Motor neuron (in vitro differentiated cells): ENCODE measurements around the gene MAGI1. TPM values are rescaled to one million over a fixed set of nuclear protein-coding genes. Genes with fewer than 3 reads are reported as not detected.
A peak's percentile ranks its signal among the peaks of the same experiment; 100 is the strongest.
"Not testable (repeated sequence)": the region's sequence is repeated elsewhere in the genome, so short reads cannot be mapped to it uniquely, and the experiment has no call there.

Source experiments
- ATAC-seq, 8 experiments: fragments of 200-7000 bp; cut with Tn5 transposase; replicated peaks in 6 of 8; 2 replicates each; pipeline ENCODE4 v1.8.0; 2021; ENCODE audit warnings: mild to moderate bottlenecking in 8 of 8, moderate library complexity in 8 of 8
- H3K27ac ChIP-seq, 2 donors: fragments of 250-450 bp; sonication (Bioruptor Pico); 2 replicates each; pipeline ENCODE4 v1.9.0; 2021; ENCODE audit warnings: antibody characterized with exemption in 2 of 2, mild to moderate bottlenecking in 2 of 2, moderate library complexity in 1 of 2
- H3K4me1 ChIP-seq, 2 donors: fragments of 250-450 bp; sonication (Bioruptor Pico); replicated peaks in 1 of 2; 2 replicates each; pipeline ENCODE4 v1.6.1; 2021; ENCODE audit warnings: antibody characterized with exemption in 2 of 2, mild to moderate bottlenecking in 2 of 2, moderate library complexity in 1 of 2
- H3K4me3 ChIP-seq, 5 donors: fragments of 250-450 bp; sonication (Bioruptor Pico); 2 replicates each; pipeline ENCODE4 v1.9.0; 2021; ENCODE audit warnings: antibody characterized with exemption in 5 of 5, mild to moderate bottlenecking in 5 of 5, moderate library complexity in 4 of 5
- WGBS, 10 experiments: fragments of 450-650 bp; shearing (Covaris generic); methylation state at CpG; one replicate each; pipeline ENCODE4 v1.0.0; 2022; 5-methylcytosine and 5-hydroxymethylcytosine counted together
- in situ Hi-C, 9 experiments: fragments of 400-800 bp; cut with MboI; loops; one replicate each; pipeline ENCODE4 v1.15.0; 2021; ENCODE audit warnings: low sequenced_read_pairs in 9 of 9, low pct_unique_long_range_greater_than_20kb in 2 of 9; ENCODE audit not compliant: unreplicated experiment in 9 of 9
- total RNA-seq, 8 experiments: library from RNA; unstranded; fragments of 300-600 nt; gene quantifications; 2 replicates each; pipeline versions ENCODE4 v1.2.3 to v1.2.4, GENCODE V29; 2022

The MAGI1 gene
- total RNA-seq, 8 experiments from 2014 or later, result 25.3 to 66.3 (median 38.2) TPM

- ATAC-seq, result peak in 5 of 8 experiments; percentile 20 to 29 (median 25)
- Histone ChIP-seq H3K4me3 (no peak overlapping the region), H3K27ac (peak overlapping the region in 1 of 2 donors; percentile 11), H3K4me1 (peaks cover 16 to 17% of the 10 kb centered on the region in 2 donors)
- WGBS, 10 experiments, result 57 to 100% (median 57%) methylated on average over 1 of the region's 1 CpG; no CpG with 5 or more reads in 7 of the 10 experiments
- in situ Hi-C loops, result no loop called here
Measured at GRCh38 chr3:65551945-65552344, 486.8 kb downstream of the MAGI1 start.

- 50 to 100% (median 90%) methylated on average over 1 to 2 of the region's 2 CpGs; no CpG with 5 or more reads in 3 of the 10 experiments for WGBS, 10 experiments
- no peak overlapping the region for H3K4me3 ChIP-seq
- no peak for ATAC-seq
- in situ Hi-C loops, result no loop called here
- H3K4me1 ChIP-seq, result peaks cover 16 to 17% of the 10 kb centered on the region in 2 donors
- H3K27ac ChIP-seq, result no peak overlapping the region
Measured at GRCh38 chr3:65550137-65550536, 488.6 kb downstream of the MAGI1 start.

- no peak for ATAC-seq
- in situ Hi-C loops, result no loop called here
- H3K4me3 ChIP-seq, result peak overlapping the region; percentile 31 to 50 (median 41)
- peak overlapping the region in 1 of 2 donors; percentile 2 for H3K27ac ChIP-seq
- 40 to 100% (median 59%) methylated on average over 1 to 3 of the region's 9 CpGs; no CpG with 5 or more reads in 3 of the 10 experiments for WGBS, 10 experiments
- H3K4me1 ChIP-seq, result peaks cover 16 to 17% of the 10 kb centered on the region in 2 donors
Measured at GRCh38 chr3:65549626-65549959, 489.1 kb downstream of the MAGI1 start.

- Histone ChIP-seq H3K4me3 (peak overlapping the region; percentile 31 to 50 (median 41)), H3K27ac (peak overlapping the region in 1 of 2 donors; percentile 2), H3K4me1 (peaks cover 16 to 17% of the 10 kb centered on the region in 2 donors)
- WGBS, 10 experiments, result 0% methylated on average over 1 to 12 of the region's 71 CpGs; no CpG with 5 or more reads in 8 of the 10 experiments
- in situ Hi-C loops, result no loop called here
- ATAC-seq, result peak; percentile 39 to 90 (median 87)
Measured at GRCh38 chr3:65548848-65549625, 489.7 kb downstream of the MAGI1 start.

GRCh38 chr3:65545429-65545828 is 493.3 kb downstream of the MAGI1 start:
- in situ Hi-C loops, result no loop called here
- 100% methylated on average over 1 of the region's 1 CpG; no CpG with 5 or more reads in 7 of the 10 experiments for WGBS, 10 experiments
- ATAC-seq, result peak in 1 of 8 experiments; percentile 56
- H3K27ac ChIP-seq, result no peak overlapping the region
- H3K4me3 ChIP-seq, result no peak overlapping the region
- peaks cover 5 to 13% of the 10 kb centered on the region in 2 donors for H3K4me1 ChIP-seq

- WGBS, 10 experiments, result 0 to 100% (median 100%) methylated on average over 1 of the region's 1 CpG; no CpG with 5 or more reads in 4 of the 10 experiments
- in situ Hi-C loops, ATAC-seq: not testable (repeated sequence)
Measured at GRCh38 chr3:65543391-65543790, 495.3 kb downstream of the MAGI1 start.

GRCh38 chr3:65540666-65541065 is 498.1 kb downstream of the MAGI1 start:
- 0 to 56% (median 14%) methylated on average over 1 of the region's 1 CpG; no CpG with 5 or more reads in 5 of the 10 experiments for WGBS, 10 experiments
- no peak for ATAC-seq
- Histone ChIP-seq H3K27ac (no peak overlapping the region), H3K4me3 (no peak overlapping the region), H3K4me1 (peaks cover 15 to 41% of the 10 kb centered on the region in 2 donors)
- in situ Hi-C loops, result no loop called here

More at GRCh38 chr3:65543391-65543790, 495.3 kb downstream of the MAGI1 start:
- peaks cover 14 to 30% of the 10 kb centered on the region in 2 donors for H3K4me1 ChIP-seq
- not testable (repeated sequence) for H3K4me3 ChIP-seq, H3K27ac ChIP-seq

GRCh38 chr3:65539616-65540015 is 499.1 kb downstream of the MAGI1 start:
- in situ Hi-C loops, result no loop called here
- peak in 6 of 8 experiments; percentile 21 to 96 (median 96) for ATAC-seq
- Histone ChIP-seq H3K4me3 (no peak overlapping the region), H3K4me1 (peaks cover 21 to 45% of the 10 kb centered on the region in 2 donors), H3K27ac (no peak overlapping the region)
- 0 to 33% (median 8%) methylated on average over 1 of the region's 1 CpG; no CpG with 5 or more reads in 4 of the 10 experiments for WGBS, 10 experiments

- 71 to 100% (median 100%) methylated on average over 1 of the region's 1 CpG; no CpG with 5 or more reads in 5 of the 10 experiments for WGBS, 10 experiments
- Histone ChIP-seq H3K27ac (no peak overlapping the region), H3K4me1 (peaks cover 21 to 45% of the 10 kb centered on the region in 2 donors), H3K4me3 (no peak overlapping the region)
- no peak for ATAC-seq
- in situ Hi-C loops, result no loop called here
Measured at GRCh38 chr3:65538101-65538500, 500.6 kb downstream of the MAGI1 start.

- Histone ChIP-seq H3K4me3 (no peak overlapping the region), H3K4me1 (peaks cover 26 to 49% of the 10 kb centered on the region in 2 donors), H3K27ac (no peak overlapping the region)
- in situ Hi-C loops, result no loop called here
- ATAC-seq, result no peak
- 56 to 100% (median 80%) methylated on average over 1 to 3 of the region's 3 CpGs for WGBS, 10 experiments
Measured at GRCh38 chr3:65537109-65537508, 501.6 kb downstream of the MAGI1 start.

GRCh38 chr3:65535260-65535659 is 503.5 kb downstream of the MAGI1 start:
- in situ Hi-C loops, result no loop called here
- ATAC-seq, result no peak
- H3K4me1 ChIP-seq, result peaks cover 26 to 47% of the 10 kb centered on the region in 2 donors
- 50 to 100% (median 85%) methylated on average over 1 to 2 of the region's 2 CpGs; no CpG with 5 or more reads in 1 of the 10 experiments for WGBS, 10 experiments
- H3K4me3 ChIP-seq, result no peak overlapping the region
- H3K27ac ChIP-seq, result no peak overlapping the region

- WGBS, 10 experiments, result 50 to 100% (median 88%) methylated on average over 1 to 3 of the region's 3 CpGs; no CpG with 5 or more reads in 2 of the 10 experiments
- Histone ChIP-seq H3K27ac (no peak overlapping the region), H3K4me1 (peaks cover 24 to 43% of the 10 kb centered on the region in 2 donors), H3K4me3 (no peak overlapping the region)
- no peak for ATAC-seq
- in situ Hi-C loops, result no loop called here
Measured at GRCh38 chr3:65534805-65535204, 503.9 kb downstream of the MAGI1 start.

- Histone ChIP-seq H3K4me3 (no peak overlapping the region), H3K4me1 (peaks cover 17 to 29% of the 10 kb centered on the region in 2 donors), H3K27ac (no peak overlapping the region)
- WGBS, 10 experiments, result 57 to 100% (median 91%) methylated on average over 1 to 5 of the region's 6 CpGs; no CpG with 5 or more reads in 2 of the 10 experiments
- in situ Hi-C loops, result no loop called here
- no peak for ATAC-seq
Measured at GRCh38 chr3:65532749-65533148, 506.0 kb downstream of the MAGI1 start.
